GM23338 (cell line): ENCODE results near the gene PTGDS. TPM values are rescaled to one million over a fixed set of nuclear protein-coding genes. Genes with fewer than 3 reads are reported as not detected.

Source experiments
- ATAC-seq: fragments of 200-7000 bp; cut with Tn5 transposase; 3 replicates; pipeline ENCODE4 v1.9.1; 2020
- DNase-seq: peaks from one replicate; pipeline ENCODE4 v3.0.0-alpha.2; 2015; ENCODE audit warnings: low spot score
- H2AFZ ChIP-seq: fragments of 200-600 bp; sonication (generic); 2 replicates; pipeline ENCODE4 v1.8.0; 2016; ENCODE audit warnings: antibody characterized with exemption, mild to moderate bottlenecking, moderate library complexity
- H3F3A ChIP-seq: fragments of 200-600 bp; sonication (generic); replicated peaks from 2 replicates; pipeline ENCODE4 v1.8.0; 2017; ENCODE audit warnings: antibody characterized with exemption, mixed run types, low read depth
- H3K27ac ChIP-seq: fragments of 200-600 bp; sonication (generic); 2 replicates; pipeline ENCODE4 v1.6.1; 2016; ENCODE audit warnings: low read depth
- H3K27me3 ChIP-seq: fragments of 200-600 bp; sonication (generic); 2 replicates; pipeline ENCODE4 v1.8.0; 2016; ENCODE audit warnings: mild to moderate bottlenecking, mixed run types, moderate library complexity; ENCODE audit not compliant: insufficient read depth
- H3K36me3 ChIP-seq: fragments of 200-600 bp; sonication (generic); 2 replicates; pipeline ENCODE4 v1.8.0; 2016; ENCODE audit warnings: mild to moderate bottlenecking; ENCODE audit not compliant: insufficient read depth
- H3K4me1 ChIP-seq: fragments of 200-600 bp; sonication (generic); 2 replicates; pipeline ENCODE4 v1.8.0; 2016; ENCODE audit warnings: mild to moderate bottlenecking, moderate library complexity; ENCODE audit not compliant: insufficient read depth
- H3K4me2 ChIP-seq: fragments of 200-600 bp; sonication (generic); 2 replicates; pipeline ENCODE4 v1.7.1; 2017; ENCODE audit warnings: mixed run types
- H3K4me3 ChIP-seq: fragments of 200-600 bp; sonication (generic); 2 replicates; pipeline ENCODE4 v1.6.1; 2016; ENCODE audit warnings: mixed run types
- H3K79me2 ChIP-seq: fragments of 200-600 bp; sonication (generic); replicated peaks from 2 replicates; pipeline ENCODE4 v1.8.0; 2017; ENCODE audit warnings: mild to moderate bottlenecking; ENCODE audit not compliant: insufficient read depth
- H3K9me2 ChIP-seq: fragments of 200-600 bp; sonication (generic); 2 replicates; pipeline ENCODE4 v1.8.0; 2017; ENCODE audit not compliant: insufficient read depth
- H4K20me1 ChIP-seq: fragments of 200-600 bp; sonication (generic); replicated peaks from 2 replicates; pipeline ENCODE4 v1.8.0; 2017; ENCODE audit warnings: mild to moderate bottlenecking; ENCODE audit not compliant: insufficient read depth
- H3K27ac Mint-ChIP-seq: 2 replicates; pipeline ENCODE4 v1.8.0; 2020; ENCODE audit warnings: inconsistent platforms, mild to moderate bottlenecking, moderate library complexity, mixed read lengths
- H3K27me3 Mint-ChIP-seq: 3 replicates; pipeline ENCODE4 v1.8.0; 2022; ENCODE audit warnings: low read depth, mild to moderate bottlenecking, moderate library complexity, mixed read lengths, inconsistent platforms; ENCODE audit not compliant: insufficient read depth, poor library complexity
- H3K36me3 Mint-ChIP-seq: 3 replicates; pipeline ENCODE4 v1.8.0; 2021; ENCODE audit warnings: low read depth, mild to moderate bottlenecking, inconsistent platforms, moderate library complexity, mixed read lengths
- H3K4me1 Mint-ChIP-seq: 3 replicates; pipeline ENCODE4 v1.8.0; 2020; ENCODE audit warnings: mild to moderate bottlenecking, inconsistent platforms, mixed read lengths
- H3K4me3 Mint-ChIP-seq: 3 replicates; pipeline ENCODE4 v1.8.0; 2021; ENCODE audit warnings: moderate library complexity, mild to moderate bottlenecking, inconsistent platforms, mixed read lengths
- H3K9me3 Mint-ChIP-seq: 3 replicates; pipeline ENCODE4 v1.8.0; 2020; ENCODE audit warnings: moderate library complexity, mild to moderate bottlenecking, inconsistent platforms, mixed read lengths
- CREB1 ChIP-seq: fragments of 250-450 bp; sonication (Bioruptor Pico); IDR thresholded peaks from 2 replicates; pipeline ENCODE4 v1.5.0; 2020; ENCODE audit warnings: low read depth, mild to moderate bottlenecking, moderate library complexity
- CTCF ChIP-seq, 2 experiments: fragments of 200-600 bp in 1 of 2; sonication (generic) in 1 of 2; conservative IDR thresholded peaks; 2 replicates each; pipeline versions ENCODE4 v1.5.1 to v1.6.1; 2016 to 2017; ENCODE audit warnings: antibody characterized with exemption in 2 of 2, low read depth in 2 of 2, mild to moderate bottlenecking in 2 of 2, moderate library complexity in 1 of 2
- ETS1 ChIP-seq: IDR thresholded peaks from 2 replicates; pipeline ENCODE4 v1.6.1; 2016; ENCODE audit warnings: antibody characterized with exemption
- EZH2 ChIP-seq: fragments of 200-600 bp; sonication (generic); IDR thresholded peaks from one replicate; pipeline ENCODE4 v1.8.0; 2017; ENCODE audit warnings: antibody characterized with exemption, mild to moderate bottlenecking, low read depth; ENCODE audit not compliant: unreplicated experiment
- EZH2phosphoT487 ChIP-seq: fragments of 200-600 bp; sonication (generic); IDR thresholded peaks from one replicate; pipeline ENCODE4 v1.8.1; 2018; ENCODE audit warnings: antibody characterized with exemption; ENCODE audit not compliant: unreplicated experiment
- JUNB ChIP-seq: IDR thresholded peaks from one replicate; pipeline ENCODE4 v1.6.1; 2016; ENCODE audit warnings: antibody characterized with exemption; ENCODE audit not compliant: unreplicated experiment
- NANOG ChIP-seq: IDR thresholded peaks from 2 replicates; pipeline ENCODE4 v1.6.1; 2016; ENCODE audit warnings: antibody characterized with exemption, borderline replicate concordance
- POLR2AphosphoS5 ChIP-seq: IDR thresholded peaks from 2 replicates; pipeline ENCODE4 v1.6.1; 2016; ENCODE audit warnings: antibody characterized with exemption, low read depth
- REST ChIP-seq: IDR thresholded peaks from one replicate; pipeline ENCODE4 v1.6.1; 2018; ENCODE audit warnings: antibody characterized with exemption; ENCODE audit not compliant: unreplicated experiment
- STAT1 ChIP-seq: IDR thresholded peaks from one replicate; pipeline ENCODE4 v1.6.1; 2016; ENCODE audit warnings: antibody characterized with exemption; ENCODE audit not compliant: unreplicated experiment
- ZNF114 ChIP-seq: fragments of 250-450 bp; sonication (Bioruptor Pico); IDR thresholded peaks from 2 replicates; pipeline ENCODE4 v1.5.0; 2020; ENCODE audit warnings: mild to moderate bottlenecking, moderate library complexity
- ZNF331 ChIP-seq: fragments of 250-450 bp; sonication (Bioruptor Pico); IDR thresholded peaks from 2 replicates; pipeline ENCODE4 v1.5.0; 2020; ENCODE audit warnings: low read depth, mild to moderate bottlenecking, moderate library complexity
- ZNF462 ChIP-seq: fragments of 250-450 bp; sonication (Bioruptor Pico); IDR thresholded peaks from 2 replicates; pipeline ENCODE4 v1.5.0; 2020; ENCODE audit warnings: mild to moderate bottlenecking, moderate library complexity
- polyA plus RNA-seq: library from polyadenylated mRNA; unstranded; fragments of >200 nt; fragmentation: Nextera tagmentation; extraction: Ambion mirVana; gene quantifications from 2 replicates; pipeline ENCODE4 v1.2.1, GENCODE V29; 2016
- total RNA-seq: library from RNA; depleted of rRNA; stranded (reverse); fragments of >200 nt; shearing (Covaris generic); gene quantifications from 2 replicates; pipeline ENCODE4 v1.2.3, GENCODE V29; 2014

Gene PTGDS
- total and polyA plus RNA-seq, 2 experiments from 2014 or later: 1.9 to 3.1 TPM

GRCh38 chr9:137001857-137002645 lies 24.7 kb downstream of the PTGDS start:
- H3K79me2 ChIP-seq: no peaks in the 10 kb centered on the region
- H3F3A ChIP-seq: no peaks in the 10 kb centered on the region
- no peak overlapping the region for H3K4me3 Mint-ChIP-seq
- no peak overlapping the region for H3K4me3 ChIP-seq
- H3K4me2 ChIP-seq: no peak overlapping the region
- no peak overlapping the region for H2AFZ ChIP-seq
- H3K36me3 ChIP-seq: no peaks in the 10 kb centered on the region
- peaks cover 3% of the 10 kb centered on the region; the same call in 1 of the 2 replicates for H3K4me1 ChIP-seq
- H3K27me3 Mint-ChIP-seq: peaks cover 7% of the 10 kb centered on the region
- no peak for TF ChIP-seq ZNF331 (CRISPR knock-in tag)
- TF ChIP-seq REST: no peak
- no peak for TF ChIP-seq ZNF114 (CRISPR knock-in tag)
- TF ChIP-seq JUNB: no peak
- no peak for TF ChIP-seq ZNF462 (CRISPR knock-in tag)
- no peak for TF ChIP-seq POLR2AphosphoS5
- no peak for TF ChIP-seq CREB1 (CRISPR knock-in tag)
- TF ChIP-seq ETS1: no peak
- TF ChIP-seq EZH2: no peak
- TF ChIP-seq EZH2phosphoT487: no peak
- TF ChIP-seq CTCF (conservative IDR thresholded peaks at IDR 0.05; ENCODE audit: low read depth in 2 of 2): no peak
- no peak for TF ChIP-seq STAT1
- no peak for TF ChIP-seq NANOG
- H3K36me3 Mint-ChIP-seq: peaks cover 6% of the 10 kb centered on the region; the same call in 2 of the 3 replicates
- DNase-seq (no peak), ATAC-seq (no peak)
- H3K9me3 Mint-ChIP-seq: peaks cover 19% of the 10 kb centered on the region
- no peak overlapping the region for H3K27ac Mint-ChIP-seq
- no peaks in the 10 kb centered on the region for H4K20me1 ChIP-seq
- peaks cover 9% of the 10 kb centered on the region; the same call in 1 of the 2 replicates for H3K27me3 ChIP-seq
- no peak overlapping the region for H3K27ac ChIP-seq
- no peaks in the 10 kb centered on the region for H3K9me2 ChIP-seq
- H3K4me1 Mint-ChIP-seq: peaks cover 3% of the 10 kb centered on the region
